NOMO-1 treated with dmso at 0.1 percent for 144 hours (cell line): ENCODE results near the gene NAV1.
"Not testable (repeated sequence)": the region's sequence is repeated elsewhere in the genome, so short reads cannot be mapped to it uniquely, and the experiment has no call there.

Experiments
- DNase-seq: peaks from one replicate; lab custom pipeline; 2025; ENCODE audit not compliant: unreplicated experiment; lab: John Stamatoyannopoulos, UW

The NAV1 gene

GRCh38 chr1:201504179-201504631 lies 34.7 kb upstream of the NAV1 start:
- DNase-seq = no peak

- no peak for DNase-seq
Observed at GRCh38 chr1:201504799-201505502, 34.0 kb upstream of the NAV1 start.

- DNase-seq = no peak
Observed at GRCh38 chr1:201505503-201505890, 33.4 kb upstream of the NAV1 start.

- DNase-seq = no peak
Observed at GRCh38 chr1:201506092-201506491, 32.8 kb upstream of the NAV1 start.

- DNase-seq = peak; percentile 61
Observed at GRCh38 chr1:201506557-201507359, 32.2 kb upstream of the NAV1 start, which contains the start of gene CSRP1. Gene CSRP1, minus strand, starts transcription at chr1:201507123. Its CDS starts 10,820 bp downstream, at chr1:201496303.

- no peak for DNase-seq
Observed at GRCh38 chr1:201507360-201507675, 31.6 kb upstream of the NAV1 start.

GRCh38 chr1:201508809-201509208 lies 30.1 kb upstream of the NAV1 start:
- DNase-seq = no peak

- no peak for DNase-seq
Observed at GRCh38 chr1:201509601-201510374, 29.1 kb upstream of the NAV1 start.

GRCh38 chr1:201510734-201511133 lies 28.2 kb upstream of the NAV1 start:
- DNase-seq = no peak

GRCh38 chr1:201511396-201511940 lies 27.5 kb upstream of the NAV1 start:
- DNase-seq = no peak

GRCh38 chr1:201511941-201512539 lies 26.9 kb upstream of the NAV1 start:
- peak; percentile 61 for DNase-seq

- no peak for DNase-seq
Observed at GRCh38 chr1:201513498-201514243, 25.3 kb upstream of the NAV1 start.

GRCh38 chr1:201514466-201514865 lies 24.5 kb upstream of the NAV1 start:
- DNase-seq = no peak

- no peak for DNase-seq
Observed at GRCh38 chr1:201515062-201515750, 23.7 kb upstream of the NAV1 start.

- no peak for DNase-seq
Observed at GRCh38 chr1:201515895-201516294, 23.0 kb upstream of the NAV1 start.

GRCh38 chr1:201516511-201517127 lies 22.3 kb upstream of the NAV1 start:
- DNase-seq = no peak

GRCh38 chr1:201517631-201518030 lies 21.3 kb upstream of the NAV1 start:
- DNase-seq = no peak

- DNase-seq = no peak
Observed at GRCh38 chr1:201518071-201518470, 20.9 kb upstream of the NAV1 start.

GRCh38 chr1:201520046-201520575 lies 18.8 kb upstream of the NAV1 start:
- not testable (repeated sequence) for DNase-seq
